ENCODE measurements around the gene CASQ2. TPM values are rescaled to one million over a fixed set of nuclear protein-coding genes. Genes with fewer than 3 reads are reported as not detected.

Gene CASQ2
- total and polyA plus RNA-seq, 2 of the 4 experiments (the other 2 are of a cell fraction), result not detected

DNA sequence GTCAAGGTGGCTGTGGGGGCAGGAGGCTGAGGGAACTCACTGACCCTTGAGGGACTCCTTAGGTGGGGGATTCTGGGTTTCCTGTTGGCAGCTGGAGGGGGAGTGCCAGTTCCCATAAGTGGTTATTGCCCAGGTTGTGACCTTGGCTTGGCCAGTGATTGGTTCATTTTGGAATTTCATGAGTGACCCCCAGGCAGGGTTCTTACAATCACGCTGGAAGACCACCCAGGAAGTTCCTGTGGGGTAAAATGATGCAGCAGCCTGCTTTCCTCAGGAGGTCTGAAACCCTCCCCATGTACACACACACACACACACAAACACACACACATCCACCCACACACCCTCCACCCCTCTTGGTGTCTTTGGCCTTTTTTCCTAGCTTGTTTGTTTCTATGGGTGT, 109.9 kb downstream of the CASQ2 start:
- WGBS, 2 experiments (ENCODE audit: extremely low coverage in 2 of 2, insufficient read length in 1 of 2), result no CpG with 5 or more reads among the region's 1 CpG
- Histone ChIP-seq H3K18ac (ENCODE audit: low read depth, low read length) (no peak overlapping the region), H4K91ac (ENCODE audit: insufficient read depth, low read depth, low read length) (no peak overlapping the region), H2AK5ac (ENCODE audit: low read depth, low read length) (no peak overlapping the region), H3K4me2 (ENCODE audit: low read depth, low read length) (no peak overlapping the region), H3K9me1 (ENCODE audit: insufficient read depth, low read length) (peaks cover 16% of the 10 kb centered on the region; the same call in 1 of the 2 replicates), H3K56ac (ENCODE audit: extremely low read depth, insufficient read depth, low read length) (no peak overlapping the region), H3K23ac (ENCODE audit: low read depth, low read length) (no peak overlapping the region), H2BK120ac (ENCODE audit: low read depth, low read length) (no peak overlapping the region), H3K4me3 (ENCODE audit: insufficient read depth, low read depth, low read length) (no peak overlapping the region), H4K5ac (ENCODE audit: low read depth, low read length) (no peak overlapping the region), H3K14ac (replicated peaks; ENCODE audit: low read depth, low read length) (no peak overlapping the region), H2AK9ac (replicated peaks; ENCODE audit: low read depth, low read length, poor library complexity) (no peak overlapping the region), H3K36me3 (ENCODE audit: control insufficient read depth, insufficient read depth, low read length) (peaks cover 10% of the 10 kb centered on the region), H2BK20ac (ENCODE audit: low read depth, low read length) (no peak overlapping the region), H2BK5ac (ENCODE audit: low read depth, low read length, poor library complexity, severe bottlenecking) (no peak overlapping the region), H3K9me3 (ENCODE audit: control insufficient read depth, insufficient read depth, low read length) (no peaks in the 10 kb centered on the region), H3K27ac (ENCODE audit: insufficient read depth, low read length) (no peak overlapping the region), H3K79me1 (ENCODE audit: low read depth in 1 of 2, low read length in 2 of 2) (peaks cover 11 to 45% of the 10 kb centered on the region in 2 experiments), H3K4ac (ENCODE audit: low read depth, low read length) (no peak overlapping the region), H2BK15ac (ENCODE audit: low read depth, low read length) (no peak overlapping the region), H2AFZ (replicated peaks; ENCODE audit: low read length, poor library complexity) (no peak overlapping the region), H4K20me1 (ENCODE audit: insufficient read depth, low read length) (no peaks in the 10 kb centered on the region), H3K4me1 (ENCODE audit: control insufficient read depth, insufficient read depth, low read length) (peaks cover 13% of the 10 kb centered on the region), H4K8ac (ENCODE audit: low read depth in 2 of 2, low read length in 2 of 2) (no peak overlapping the region), H3K9ac (ENCODE audit: low read depth, low read length) (no peak overlapping the region), H3K27me3 (ENCODE audit: control insufficient read depth, insufficient read depth, low read length) (no peaks in the 10 kb centered on the region)
- CTCF ChIA-PET, result no interaction called here
- POLR2A ChIA-PET (ENCODE audit: unreplicated experiment), result no interaction called here
- intact Hi-C loops (cut with micrococcal nuclease), result no loop called here
- in situ Hi-C loops (cut with MboI; ENCODE audit: low sequenced_read_pairs), result no loop called here
- no TSS peak for BruUV-seq (replicated peaks)
- dilution Hi-C loops (cut with HindIII; ENCODE audit: low sequenced_read_pairs, unreplicated experiment), result no loop called here
- no peak for ATAC-seq (ENCODE audit: low read depth)
- no peak for DNase-seq
- TF ChIP-seq NFE2L2 (IDR thresholded peaks at IDR 0.05; ENCODE audit: low read depth, low read length), result no peak

Data from IMR-90 (cell line).